ENCODE results near the gene KDM6A.

DNA sequence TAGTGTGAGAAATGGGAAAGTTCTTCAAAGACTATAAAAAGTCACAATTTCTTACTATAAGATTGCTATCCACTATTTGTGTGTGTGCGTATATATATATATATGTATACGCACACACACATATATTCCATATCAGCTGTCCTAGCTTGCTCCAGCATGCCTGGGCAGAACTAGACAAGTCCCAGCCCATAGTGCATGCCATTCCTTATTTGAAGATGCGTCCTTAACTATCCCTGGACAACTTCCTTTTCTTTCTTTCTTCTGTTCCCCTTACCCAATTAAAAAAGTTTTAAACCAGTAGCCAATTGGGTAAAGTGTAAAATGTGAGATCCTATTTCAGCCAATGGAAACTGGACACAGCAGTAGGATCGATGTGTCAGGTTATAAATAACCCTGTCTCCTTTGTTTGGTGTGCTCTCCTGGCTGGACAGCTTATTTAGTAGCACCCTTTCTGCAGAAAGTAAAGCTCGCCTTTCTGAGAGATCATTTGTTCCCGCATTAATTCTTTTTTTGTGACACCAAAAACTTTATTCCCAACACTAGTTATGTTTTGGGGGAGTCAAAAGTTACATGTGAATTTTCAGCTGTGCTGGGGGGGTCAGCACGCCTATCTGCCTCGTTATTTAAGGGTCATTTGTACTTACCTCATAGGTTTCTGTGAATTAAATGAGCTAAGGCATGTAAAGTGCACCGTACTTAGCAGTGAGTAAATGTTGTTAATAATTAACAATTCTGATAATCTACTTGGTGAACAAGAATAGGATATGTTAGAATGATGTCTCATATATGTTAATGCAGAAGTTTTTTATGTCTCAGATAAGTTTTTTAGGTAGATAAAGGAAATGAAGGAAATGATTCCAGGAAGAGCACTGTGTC is 40.9 kb downstream of the KDM6A start:
- no peak for TF ChIP-seq POLR2A (IDR thresholded peaks at IDR 0.05)
- TF ChIP-seq, protein P1, sequence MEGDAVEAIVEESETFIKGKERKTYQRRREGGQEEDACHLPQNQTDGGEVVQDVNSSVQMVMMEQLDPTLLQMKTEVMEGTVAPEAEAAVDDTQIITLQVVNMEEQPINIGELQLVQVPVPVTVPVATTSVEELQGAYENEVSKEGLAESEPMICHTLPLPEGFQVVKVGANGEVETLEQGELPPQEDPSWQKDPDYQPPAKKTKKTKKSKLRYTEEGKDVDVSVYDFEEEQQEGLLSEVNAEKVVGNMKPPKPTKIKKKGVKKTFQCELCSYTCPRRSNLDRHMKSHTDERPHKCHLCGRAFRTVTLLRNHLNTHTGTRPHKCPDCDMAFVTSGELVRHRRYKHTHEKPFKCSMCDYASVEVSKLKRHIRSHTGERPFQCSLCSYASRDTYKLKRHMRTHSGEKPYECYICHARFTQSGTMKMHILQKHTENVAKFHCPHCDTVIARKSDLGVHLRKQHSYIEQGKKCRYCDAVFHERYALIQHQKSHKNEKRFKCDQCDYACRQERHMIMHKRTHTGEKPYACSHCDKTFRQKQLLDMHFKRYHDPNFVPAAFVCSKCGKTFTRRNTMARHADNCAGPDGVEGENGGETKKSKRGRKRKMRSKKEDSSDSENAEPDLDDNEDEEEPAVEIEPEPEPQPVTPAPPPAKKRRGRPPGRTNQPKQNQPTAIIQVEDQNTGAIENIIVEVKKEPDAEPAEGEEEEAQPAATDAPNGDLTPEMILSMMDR (IDR thresholded peaks at IDR 0.05) = no peak
